GM21526 (cell line): Measurements from ENCODE around the gene HSPA8.
A peak's percentile ranks its signal among the peaks of the same experiment; 100 is the strongest.
"Not testable (repeated sequence)": the region's sequence is repeated elsewhere in the genome, so short reads cannot be mapped to it uniquely, and the experiment has no call there.

Experiments
- ATAC-seq: cut with Tn5 transposase; IDR thresholded peaks from one replicate; pipeline ENCODE4 v1.9.1; 2021; ENCODE audit warnings: moderate library complexity; ENCODE audit not compliant: unreplicated experiment, low FRiP score

HSPA8 gene

GRCh38 chr11:123072762-123073161 is 10.8 kb upstream of the HSPA8 start:
- no peak for ATAC-seq

GRCh38 chr11:123072332-123072761 is 10.4 kb upstream of the HSPA8 start:
- no peak for ATAC-seq

GRCh38 chr11:123069908-123070821 is 8.2 kb upstream of the HSPA8 start:
- peak; percentile 50 for ATAC-seq

GRCh38 chr11:123065621-123066020 is 3.7 kb upstream of the HSPA8 start:
- ATAC-seq: no peak

GRCh38 chr11:123063826-123064657 is 2.1 kb upstream of the HSPA8 start:
- ATAC-seq: no peak

GRCh38 chr11:123062892-123063825 is 1.2 kb upstream of the HSPA8 start:
- ATAC-seq: peak; percentile 0

- peak; percentile 80 for ATAC-seq
Observed at GRCh38 chr11:123062158-123062891, 389 bp upstream of the HSPA8 start.

GRCh38 chr11:123060277-123061000 is 1.5 kb downstream of the HSPA8 start:
- no peak for ATAC-seq

GRCh38 chr11:123059041-123059920 is 2.7 kb downstream of the HSPA8 start:
- not testable (repeated sequence) for ATAC-seq

- ATAC-seq: no peak
Observed at GRCh38 chr11:123057661-123058305, 4.2 kb downstream of the HSPA8 start.

- no peak for ATAC-seq
Observed at GRCh38 chr11:123056835-123057491, 5.0 kb downstream of the HSPA8 start.

- no peak for ATAC-seq
Observed at GRCh38 chr11:123055191-123055901, 6.6 kb downstream of the HSPA8 start.

- ATAC-seq: peak; percentile 59
Observed at GRCh38 chr11:123054301-123055065, 7.5 kb downstream of the HSPA8 start.

GRCh38 chr11:123052901-123053721 is 8.8 kb downstream of the HSPA8 start:
- ATAC-seq: no peak

- no peak for ATAC-seq
Observed at GRCh38 chr11:123051634-123052033, 10.3 kb downstream of the HSPA8 start.
